ENCODE measurements around the gene CYP26B1. TPM values are rescaled to one million over a fixed set of nuclear protein-coding genes. Genes with fewer than 3 reads are reported as not detected.
A peak's percentile ranks its signal among the peaks of the same experiment; 100 is the strongest.

The CYP26B1 gene
- total and polyA plus RNA-seq, 2 donors from 2014 or later: 2.5 to 3.1 TPM

DNA sequence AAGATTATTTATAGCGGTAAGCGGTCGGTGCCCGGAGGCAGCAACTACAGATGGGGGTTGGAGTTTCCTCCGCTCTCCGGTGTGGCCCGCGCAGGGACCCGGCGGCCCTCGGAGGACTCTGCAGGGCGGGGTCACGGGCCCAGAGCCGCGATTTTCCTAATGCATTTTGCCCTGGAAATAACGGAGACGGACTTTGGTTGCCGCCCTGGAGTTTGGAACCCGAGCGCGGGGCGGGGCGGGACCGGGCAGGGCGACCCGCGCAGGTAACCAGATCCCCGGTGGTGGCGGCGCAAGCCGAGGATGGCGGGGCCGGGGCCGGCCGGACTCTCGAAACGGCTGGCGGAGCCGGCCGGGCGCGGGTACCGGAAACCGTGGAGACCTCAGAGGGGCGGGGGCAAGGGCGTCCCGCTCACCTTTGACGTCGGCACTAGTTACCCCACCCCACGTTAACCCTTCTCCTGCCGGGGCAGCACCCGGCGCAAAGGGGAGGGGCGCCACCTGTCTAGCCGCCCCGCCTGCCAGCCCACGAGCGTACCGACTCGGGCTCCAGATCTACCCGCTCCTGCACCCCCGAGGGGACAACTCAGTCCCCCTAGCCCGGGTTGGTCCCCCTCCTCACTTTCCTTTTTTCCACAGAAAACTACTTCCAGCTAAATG is 2.9 kb downstream of the CYP26B1 start:
- no peak for FAIRE-seq
- Histone ChIP-seq H3K27ac (ENCODE audit: low read depth in 2 of 2, low read length in 2 of 2) (no peak overlapping the region), H3K9me3 (ENCODE audit: control insufficient read depth in 2 of 3, insufficient read depth in 1 of 3, low read length in 3 of 3) (no peaks in the 10 kb centered on the region), H3K36me3 (ENCODE audit: control insufficient read depth in 2 of 3, insufficient read depth in 3 of 3, low read length in 3 of 3) (no peaks in the 10 kb centered on the region), H3K27me3 (ENCODE audit: control insufficient read depth, insufficient read depth, low read length) (peaks cover 26% of the 10 kb centered on the region), H3K4me3 (ENCODE audit: low read length in 3 of 3) (peak overlapping the region in 2 of 3 donors; percentile 24 to 43), H3K4me1 (ENCODE audit: control insufficient read depth in 2 of 3, insufficient read depth in 2 of 3, low read depth in 1 of 3, low read length in 3 of 3) (peaks cover 0 to 20% (median 0%) of the 10 kb centered on the region in 3 donors), H3K9ac (ENCODE audit: low read length in 3 of 3) (no peak overlapping the region)
- intact Hi-C loops (cut with DNase I): loop anchor here (10.0 kb wide), 1 partner anchor 210 kb away; no protein-coding TSS in a partner anchor
- TF ChIP-seq, protein P1, sequence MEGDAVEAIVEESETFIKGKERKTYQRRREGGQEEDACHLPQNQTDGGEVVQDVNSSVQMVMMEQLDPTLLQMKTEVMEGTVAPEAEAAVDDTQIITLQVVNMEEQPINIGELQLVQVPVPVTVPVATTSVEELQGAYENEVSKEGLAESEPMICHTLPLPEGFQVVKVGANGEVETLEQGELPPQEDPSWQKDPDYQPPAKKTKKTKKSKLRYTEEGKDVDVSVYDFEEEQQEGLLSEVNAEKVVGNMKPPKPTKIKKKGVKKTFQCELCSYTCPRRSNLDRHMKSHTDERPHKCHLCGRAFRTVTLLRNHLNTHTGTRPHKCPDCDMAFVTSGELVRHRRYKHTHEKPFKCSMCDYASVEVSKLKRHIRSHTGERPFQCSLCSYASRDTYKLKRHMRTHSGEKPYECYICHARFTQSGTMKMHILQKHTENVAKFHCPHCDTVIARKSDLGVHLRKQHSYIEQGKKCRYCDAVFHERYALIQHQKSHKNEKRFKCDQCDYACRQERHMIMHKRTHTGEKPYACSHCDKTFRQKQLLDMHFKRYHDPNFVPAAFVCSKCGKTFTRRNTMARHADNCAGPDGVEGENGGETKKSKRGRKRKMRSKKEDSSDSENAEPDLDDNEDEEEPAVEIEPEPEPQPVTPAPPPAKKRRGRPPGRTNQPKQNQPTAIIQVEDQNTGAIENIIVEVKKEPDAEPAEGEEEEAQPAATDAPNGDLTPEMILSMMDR (IDR thresholded peaks at IDR 0.05; ENCODE audit: borderline replicate concordance, extremely low read depth, insufficient read depth): no peak
- DNase-seq: peak in 4 of 5 donors; percentile 43 to 78 (median 50)

- Histone ChIP-seq H3K4me3 (ENCODE audit: low read length in 3 of 3) (peak overlapping the region in 1 of 3 donors; percentile 43), H3K9ac (ENCODE audit: low read length in 3 of 3) (no peak overlapping the region), H3K27ac (ENCODE audit: low read depth in 2 of 2, low read length in 2 of 2) (no peak overlapping the region), H3K9me3 (ENCODE audit: control insufficient read depth in 2 of 3, insufficient read depth in 1 of 3, low read length in 3 of 3) (no peaks in the 10 kb centered on the region), H3K36me3 (ENCODE audit: control insufficient read depth in 2 of 3, insufficient read depth in 3 of 3, low read length in 3 of 3) (no peaks in the 10 kb centered on the region), H3K27me3 (ENCODE audit: control insufficient read depth, insufficient read depth, low read length) (peaks cover 25% of the 10 kb centered on the region), H3K4me1 (ENCODE audit: control insufficient read depth in 2 of 3, insufficient read depth in 2 of 3, low read depth in 1 of 3, low read length in 3 of 3) (peaks cover 0 to 15% (median 0%) of the 10 kb centered on the region in 3 donors)
- DNase-seq: peak in 1 of 5 donors; percentile 16
- no peak for FAIRE-seq
- intact Hi-C loops (cut with DNase I): loop anchor here (10.0 kb wide), 1 partner anchor 209 kb away; no protein-coding TSS in a partner anchor
- TF ChIP-seq, protein P1 (IDR thresholded peaks at IDR 0.05; ENCODE audit: borderline replicate concordance, extremely low read depth, insufficient read depth): no peak
These were observed 3.4 kb downstream of the CYP26B1 start for GRCh38 chr2:72144274-72144631.

- TF ChIP-seq, protein P1 (IDR thresholded peaks at IDR 0.05; ENCODE audit: borderline replicate concordance, extremely low read depth, insufficient read depth): no peak
- intact Hi-C loops (cut with DNase I): loop anchor here (10.0 kb wide), 1 partner anchor 209 kb away; no protein-coding TSS in a partner anchor
- Histone ChIP-seq H3K36me3 (ENCODE audit: control insufficient read depth in 2 of 3, insufficient read depth in 3 of 3, low read length in 3 of 3) (no peaks in the 10 kb centered on the region), H3K27me3 (ENCODE audit: control insufficient read depth, insufficient read depth, low read length) (peaks cover 22% of the 10 kb centered on the region), H3K4me3 (ENCODE audit: low read length in 3 of 3) (no peak overlapping the region), H3K27ac (ENCODE audit: low read depth in 2 of 2, low read length in 2 of 2) (no peak overlapping the region), H3K4me1 (ENCODE audit: control insufficient read depth in 2 of 3, insufficient read depth in 2 of 3, low read depth in 1 of 3, low read length in 3 of 3) (peaks cover 0 to 13% (median 0%) of the 10 kb centered on the region in 3 donors), H3K9me3 (ENCODE audit: control insufficient read depth in 2 of 3, insufficient read depth in 1 of 3, low read length in 3 of 3) (no peaks in the 10 kb centered on the region), H3K9ac (ENCODE audit: low read length in 3 of 3) (no peak overlapping the region)
- no peak for FAIRE-seq
- DNase-seq: peak in 4 of 5 donors; percentile 51 to 80 (median 59)
These were observed 4.0 kb downstream of the CYP26B1 start for GRCh38 chr2:72143441-72144273.

Data from kidney (tissue), 14 donors.